Neural cell (in vitro differentiated cells): ENCODE data around the gene SOX13.

Experiments
- CTCF ChIP-seq: fragments of 450-650 bp; IDR thresholded peaks from 2 replicates; pipeline ENCODE4 v1.5.1; 2014; ENCODE audit warnings: antibody characterized with exemption, mild to moderate bottlenecking, moderate library complexity; ENCODE audit not compliant: poor library complexity, severe bottlenecking
- EP300 ChIP-seq: fragments of 450-650 bp; conservative IDR thresholded peaks from 2 replicates; pipeline ENCODE4 v1.6.1; 2014; ENCODE audit warnings: antibody characterized with exemption, mild to moderate bottlenecking, moderate library complexity; ENCODE audit not compliant: poor library complexity, severe bottlenecking
- MXI1 ChIP-seq: fragments of 450-650 bp; conservative IDR thresholded peaks from 2 replicates; pipeline ENCODE4 v1.6.1; 2014; ENCODE audit warnings: antibody characterized with exemption, mild to moderate bottlenecking; ENCODE audit not compliant: poor library complexity, severe bottlenecking
- POLR2AphosphoS5 ChIP-seq: IDR thresholded peaks from 2 replicates; pipeline ENCODE4 v1.6.1; 2012
- REST ChIP-seq: IDR thresholded peaks from 2 replicates; pipeline ENCODE4 v1.6.1; 2012; ENCODE audit warnings: borderline replicate concordance
- TAF1 ChIP-seq: IDR thresholded peaks from 2 replicates; pipeline ENCODE4 v1.6.1; 2012; ENCODE audit warnings: low read depth

GRCh38 chr1:204125759-204126351, 52.9 kb downstream of the SOX13 start:
- TF ChIP-seq MXI1 (no peak), REST (no peak), CTCF (no peak), TAF1 (no peak), POLR2AphosphoS5 (no peak), EP300 (no peak)
